ENCODE data around the gene KRTAP2-3.

The KRTAP2-3 gene

GRCh38 chr17:41010441-41010840 is 49.5 kb downstream of the KRTAP2-3 start:
- no peak for DNase-seq (ENCODE audit: low spot score)

GRCh38 chr17:41009936-41010335 is 50.0 kb downstream of the KRTAP2-3 start:
- H3K4me3 ChIP-seq (ENCODE audit: severe bottlenecking) = no peak overlapping the region

More at GRCh38 chr17:41010441-41010840, 49.5 kb downstream of the KRTAP2-3 start:
- no peaks in the 10 kb centered on the region for H3K36me3 ChIP-seq (ENCODE audit: low read depth)
- H3K4me1 ChIP-seq (ENCODE audit: insufficient read depth, poor library complexity, severe bottlenecking) = peaks cover 11% of the 10 kb centered on the region
- no peak overlapping the region for H3K27ac ChIP-seq (ENCODE audit: poor library complexity, severe bottlenecking)
- no peak for TF ChIP-seq CTCF (IDR thresholded peaks at IDR 0.05; ENCODE audit: poor library complexity, severe bottlenecking)
- no peak for ATAC-seq (ENCODE audit: low read depth)
- H3K27me3 ChIP-seq (ENCODE audit: insufficient read depth, poor library complexity, severe bottlenecking) = no peaks in the 10 kb centered on the region
- no peaks in the 10 kb centered on the region for H3K9me3 ChIP-seq (ENCODE audit: severe bottlenecking)
- no peak overlapping the region for H3K4me3 ChIP-seq (ENCODE audit: severe bottlenecking)

GRCh38 chr17:41009301-41009760 is 50.6 kb downstream of the KRTAP2-3 start:
- Histone ChIP-seq H3K4me3 (ENCODE audit: severe bottlenecking) (no peak overlapping the region), H3K9me3 (ENCODE audit: severe bottlenecking) (no peaks in the 10 kb centered on the region), H3K27me3 (ENCODE audit: insufficient read depth, poor library complexity, severe bottlenecking) (no peaks in the 10 kb centered on the region), H3K4me1 (ENCODE audit: insufficient read depth, poor library complexity, severe bottlenecking) (peaks cover 11% of the 10 kb centered on the region), H3K27ac (ENCODE audit: poor library complexity, severe bottlenecking) (no peak overlapping the region), H3K36me3 (ENCODE audit: low read depth) (no peaks in the 10 kb centered on the region)
- no peak for ATAC-seq (ENCODE audit: low read depth)
- DNase-seq (ENCODE audit: low spot score) = no peak
- TF ChIP-seq CTCF (IDR thresholded peaks at IDR 0.05; ENCODE audit: poor library complexity, severe bottlenecking) = no peak

More at GRCh38 chr17:41009936-41010335, 50.0 kb downstream of the KRTAP2-3 start:
- Histone ChIP-seq H3K36me3 (ENCODE audit: low read depth) (no peaks in the 10 kb centered on the region), H3K27me3 (ENCODE audit: insufficient read depth, poor library complexity, severe bottlenecking) (no peaks in the 10 kb centered on the region), H3K27ac (ENCODE audit: poor library complexity, severe bottlenecking) (no peak overlapping the region), H3K9me3 (ENCODE audit: severe bottlenecking) (no peaks in the 10 kb centered on the region), H3K4me1 (ENCODE audit: insufficient read depth, poor library complexity, severe bottlenecking) (peaks cover 11% of the 10 kb centered on the region)
- DNase-seq (ENCODE audit: low spot score) (no peak), ATAC-seq (ENCODE audit: low read depth) (no peak)
- TF ChIP-seq CTCF (IDR thresholded peaks at IDR 0.05; ENCODE audit: poor library complexity, severe bottlenecking) = no peak
